ENCODE data around the gene LIPG.
"Not testable (repeated sequence)": the region's sequence is repeated elsewhere in the genome, so short reads cannot be mapped to it uniquely, and the experiment has no call there.

Gene LIPG

DNA sequence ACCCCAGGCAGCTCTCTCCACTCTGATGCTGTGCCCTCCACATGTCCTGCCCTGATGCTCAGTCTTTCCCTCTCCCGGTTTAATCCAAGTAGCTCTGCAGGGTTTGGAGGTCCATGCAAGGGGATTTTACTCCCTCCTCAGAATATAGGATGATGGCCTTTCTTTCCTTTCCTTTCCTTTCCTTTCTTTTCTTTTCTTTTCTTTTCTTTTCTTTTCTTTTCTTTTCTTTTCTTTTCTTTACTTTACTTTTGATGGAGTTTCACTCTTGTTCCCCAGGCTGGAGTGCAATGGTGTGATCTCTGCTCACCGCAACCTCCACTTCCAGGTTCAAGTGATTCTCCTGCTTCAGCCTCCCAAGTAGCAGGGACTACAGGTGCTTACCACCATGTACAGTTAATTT lies 17.7 kb downstream of the LIPG start:
- not testable (repeated sequence) for DNase-seq

DNA sequence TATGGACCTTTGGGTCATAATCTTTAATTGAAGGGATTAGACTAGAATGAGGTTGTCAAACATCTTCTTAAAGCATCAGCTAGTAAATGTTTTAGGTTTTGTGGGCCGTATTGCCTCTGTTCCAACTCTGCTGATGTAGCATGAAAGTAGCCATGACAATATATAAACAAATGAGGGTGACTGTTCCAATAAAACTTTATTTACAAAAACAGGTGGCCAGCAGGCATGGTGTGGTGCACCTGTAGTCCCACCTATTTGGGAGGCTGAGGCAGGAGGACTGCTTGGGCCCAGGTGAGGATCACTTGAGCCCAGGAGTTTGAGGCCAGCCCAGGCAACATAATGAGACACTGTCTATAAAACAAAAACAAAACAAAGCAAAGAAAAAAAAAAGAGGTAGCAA lies 18.4 kb downstream of the LIPG start:
- DNase-seq = no peak

DNA sequence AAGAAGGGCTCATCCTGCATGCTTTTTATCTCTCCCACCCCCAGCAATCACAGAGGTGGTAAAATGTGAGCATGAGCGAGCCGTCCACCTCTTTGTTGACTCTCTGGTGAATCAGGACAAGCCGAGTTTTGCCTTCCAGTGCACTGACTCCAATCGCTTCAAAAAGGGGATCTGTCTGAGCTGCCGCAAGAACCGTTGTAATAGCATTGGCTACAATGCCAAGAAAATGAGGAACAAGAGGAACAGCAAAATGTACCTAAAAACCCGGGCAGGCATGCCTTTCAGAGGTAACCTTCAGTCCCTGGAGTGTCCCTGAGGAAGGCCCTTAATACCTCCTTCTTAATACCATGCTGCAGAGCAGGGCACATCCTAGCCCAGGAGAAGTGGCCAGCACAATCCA lies 19.5 kb downstream of the LIPG start:
- no peak for DNase-seq

DNA sequence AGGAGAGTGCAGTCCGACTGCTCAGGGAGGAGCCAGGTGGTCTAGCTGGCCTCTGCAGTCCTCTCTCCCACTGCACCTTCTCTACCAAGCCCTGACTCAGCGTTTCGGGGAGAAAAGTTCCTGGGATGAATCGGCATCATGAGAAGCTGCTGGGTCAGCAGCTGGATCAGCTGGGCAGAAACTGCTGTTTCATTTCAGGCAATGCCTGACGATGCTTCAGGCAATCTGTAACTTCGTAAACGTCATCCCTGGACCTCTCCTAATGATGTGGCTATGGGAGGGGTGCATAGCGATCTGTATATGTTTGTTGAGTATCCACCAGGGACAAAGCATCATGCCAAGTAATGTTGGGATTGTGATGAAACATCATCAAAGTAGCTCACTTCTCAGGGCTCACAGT lies 20.7 kb downstream of the LIPG start:
- DNase-seq = no peak

DNA sequence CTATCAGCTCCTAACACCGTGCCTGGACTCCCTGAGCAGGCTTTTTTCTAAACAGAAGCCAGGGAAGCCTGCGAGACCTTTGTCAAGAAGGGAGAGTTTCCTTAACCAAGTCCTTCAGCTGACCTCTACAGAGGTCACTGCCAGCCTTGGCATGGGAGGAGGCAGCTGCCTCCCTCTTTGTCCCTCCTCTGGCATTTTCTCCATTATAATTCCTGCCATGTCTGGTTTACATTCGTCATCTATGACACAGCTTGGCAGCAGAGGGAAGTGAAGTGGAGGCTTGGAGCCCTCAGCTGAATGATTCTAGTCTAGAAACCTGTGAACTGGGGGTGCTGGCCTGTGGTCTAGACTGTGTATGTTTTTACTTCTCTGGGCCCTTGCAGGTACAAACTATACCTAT lies 22.5 kb downstream of the LIPG start:
- no peak for DNase-seq

DNA sequence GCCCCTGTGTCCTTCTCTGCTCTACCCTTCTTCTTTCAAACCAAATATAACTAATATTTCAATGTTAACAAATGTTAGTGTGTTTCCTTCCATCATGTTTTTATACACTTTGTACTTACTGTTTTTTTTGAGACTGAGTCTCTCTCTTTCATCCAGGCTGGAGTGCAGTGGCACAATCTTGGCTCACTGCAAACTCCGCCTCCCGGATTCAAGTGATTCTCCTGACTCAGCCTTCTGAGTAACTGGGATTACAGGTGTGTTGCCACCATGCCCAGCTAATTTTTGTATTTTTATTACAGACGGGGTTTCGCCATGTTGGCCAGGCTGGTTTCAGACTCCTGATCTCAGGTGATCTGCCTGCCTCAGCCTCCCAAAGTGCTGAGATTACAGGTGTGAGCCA lies 23.1 kb downstream of the LIPG start:
- DNase-seq = not testable (repeated sequence)

DNA sequence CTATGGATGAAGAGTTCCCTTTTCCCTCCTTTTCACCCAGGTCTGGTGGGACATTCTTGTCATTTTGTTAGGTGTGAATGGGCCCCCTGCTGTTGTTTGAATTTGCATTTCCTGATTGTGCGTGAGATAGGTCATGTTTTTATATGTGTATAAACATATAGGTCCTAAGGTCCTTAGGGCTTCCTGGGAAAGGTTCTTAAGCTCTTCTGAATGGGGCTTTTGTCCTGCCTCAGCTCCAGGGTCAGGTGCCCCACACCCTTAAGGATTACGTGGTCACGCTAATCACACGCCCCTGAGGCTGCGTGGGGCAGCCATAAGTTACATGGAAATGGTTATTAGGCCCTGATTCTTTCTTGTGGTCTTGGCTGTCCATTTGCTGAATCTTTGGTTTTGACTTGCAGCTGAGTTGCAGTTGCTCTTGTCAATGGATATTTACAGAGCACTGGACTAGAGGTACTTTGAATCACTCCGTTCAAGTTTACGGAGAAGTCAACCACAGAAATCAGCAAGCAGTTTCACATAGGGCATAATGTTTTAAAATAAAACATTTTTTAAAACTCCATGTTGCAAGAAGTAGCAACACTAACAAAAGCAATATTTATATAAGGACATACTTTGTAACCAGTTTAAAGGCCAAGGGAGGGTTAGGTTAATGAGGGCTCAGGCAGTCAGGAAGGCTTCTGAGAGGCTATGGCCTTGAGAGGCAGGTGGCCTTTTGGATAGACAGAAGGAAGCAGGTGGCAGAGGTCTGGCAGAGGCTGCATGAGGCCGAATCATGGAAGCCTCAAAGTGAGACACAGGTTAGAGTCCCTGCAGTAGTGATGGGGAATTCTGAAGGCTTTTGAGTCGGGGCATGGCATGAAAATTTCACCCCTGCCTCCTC lies 24.2 kb downstream of the LIPG start:
- no peak for DNase-seq

DNA sequence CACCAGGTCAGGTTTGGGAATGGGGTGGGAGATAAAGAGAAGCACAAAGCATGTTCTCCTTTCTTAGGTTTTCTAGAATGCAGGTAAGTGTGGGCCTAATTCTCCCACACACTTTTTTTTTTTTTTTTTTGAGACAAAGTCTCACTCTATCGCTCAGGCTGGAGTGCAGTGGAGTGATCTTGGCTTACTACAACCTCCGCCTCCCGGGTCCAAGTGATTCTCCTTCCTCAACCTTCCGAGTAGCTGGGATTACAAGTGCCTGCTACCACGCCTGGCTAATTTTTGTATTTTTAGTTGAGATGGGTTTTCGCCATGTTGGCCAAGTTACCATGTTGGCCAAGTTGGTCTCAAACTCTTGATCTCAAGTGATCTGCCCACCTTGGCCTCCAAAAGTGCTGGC lies 26.3 kb downstream of the LIPG start:
- no peak for DNase-seq

DNA sequence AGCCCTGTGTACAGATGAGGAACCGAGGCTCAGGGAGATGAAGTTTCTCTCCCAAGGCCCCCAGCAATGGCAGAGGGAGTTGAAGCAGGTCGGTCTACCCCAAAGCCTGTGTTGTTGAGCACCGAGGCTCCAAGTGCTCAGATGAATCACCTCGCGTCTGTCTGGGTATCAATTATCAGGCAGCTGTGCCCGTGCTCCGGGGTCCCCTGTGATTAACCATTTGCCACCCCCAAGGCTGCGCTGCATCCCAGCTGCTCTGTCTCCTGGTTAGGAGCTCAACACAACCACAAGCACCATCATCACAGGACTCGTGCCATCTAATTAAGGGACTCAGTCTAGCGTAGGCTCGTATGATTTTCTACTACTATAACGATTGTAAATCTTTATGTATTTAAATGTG lies 27.1 kb downstream of the LIPG start:
- DNase-seq = no peak

DNA sequence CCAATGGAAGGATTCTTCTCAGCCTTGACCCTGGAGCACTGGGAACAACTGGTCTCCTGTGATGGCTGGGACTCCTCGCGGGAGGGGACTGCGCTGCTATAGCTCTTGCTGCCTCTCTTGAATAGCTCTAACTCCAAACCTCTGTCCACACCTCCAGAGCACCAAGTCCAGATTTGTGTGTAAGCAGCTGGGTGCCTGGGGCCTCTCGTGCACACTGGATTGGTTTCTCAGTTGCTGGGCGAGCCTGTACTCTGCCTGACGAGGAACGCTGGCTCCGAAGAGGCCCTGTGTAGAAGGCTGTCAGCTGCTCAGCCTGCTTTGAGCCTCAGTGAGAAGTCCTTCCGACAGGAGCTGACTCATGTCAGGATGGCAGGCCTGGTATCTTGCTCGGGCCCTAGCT lies 28.8 kb downstream of the LIPG start:
- no peak for DNase-seq

DNA sequence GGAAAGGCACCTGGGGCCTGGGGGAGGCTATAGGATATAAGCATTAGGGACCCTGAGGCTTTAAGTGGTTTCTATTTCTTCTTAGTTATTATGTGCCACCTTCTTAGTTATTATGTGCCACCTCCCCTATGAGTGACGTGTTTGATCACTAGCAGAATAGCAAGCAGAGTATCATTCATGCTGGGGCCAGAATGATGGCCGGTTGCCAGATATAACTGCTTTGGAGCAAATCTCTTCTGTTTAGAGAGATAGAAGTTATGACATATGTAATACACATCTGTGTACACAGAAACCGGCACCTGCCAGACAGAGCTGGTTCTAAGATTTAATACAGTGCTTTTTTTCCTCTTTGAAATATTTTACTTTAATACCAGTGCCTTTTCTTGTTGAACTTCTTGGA lies 29.4 kb downstream of the LIPG start:
- DNase-seq = no peak

DNA sequence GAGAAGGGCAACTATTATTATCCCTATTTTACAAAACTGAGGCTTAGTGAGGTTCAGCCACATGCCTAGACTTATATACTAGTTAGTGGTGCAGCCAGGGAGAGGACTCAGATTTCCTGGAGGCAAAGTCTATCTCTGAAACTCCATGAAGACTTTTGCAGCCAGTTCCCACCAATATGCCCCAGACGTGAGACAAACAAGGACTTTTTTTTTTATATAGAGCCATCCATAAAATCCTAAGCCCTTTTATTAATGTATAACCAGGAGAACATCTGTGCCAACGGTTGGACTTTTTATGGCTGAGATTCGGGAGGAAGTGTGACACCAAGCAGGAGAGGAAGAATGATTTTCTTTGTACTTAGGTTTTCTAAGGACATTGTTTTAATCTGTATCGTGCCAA lies 29.9 kb downstream of the LIPG start:
- DNase-seq = no peak

DNA sequence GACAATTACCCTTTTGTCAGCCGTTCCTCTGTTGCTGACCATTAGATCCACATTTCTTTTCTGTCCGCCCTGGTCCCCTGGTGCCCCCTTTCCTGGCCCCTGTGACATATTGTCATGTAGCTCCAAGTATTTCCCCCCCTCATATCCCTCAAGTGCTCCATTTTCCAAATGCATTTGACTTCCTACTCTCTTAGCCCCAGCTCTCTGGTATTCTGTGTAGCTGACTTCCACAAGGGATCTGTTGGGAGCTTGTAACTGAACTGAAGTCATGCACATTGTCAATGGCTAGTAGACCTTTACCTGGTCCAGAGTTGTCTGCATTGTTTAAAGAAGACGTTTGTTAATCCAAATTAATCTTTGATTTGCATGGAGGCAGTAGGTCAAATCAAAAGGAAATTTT lies 34.8 kb downstream of the LIPG start:
- no peak for DNase-seq

DNA sequence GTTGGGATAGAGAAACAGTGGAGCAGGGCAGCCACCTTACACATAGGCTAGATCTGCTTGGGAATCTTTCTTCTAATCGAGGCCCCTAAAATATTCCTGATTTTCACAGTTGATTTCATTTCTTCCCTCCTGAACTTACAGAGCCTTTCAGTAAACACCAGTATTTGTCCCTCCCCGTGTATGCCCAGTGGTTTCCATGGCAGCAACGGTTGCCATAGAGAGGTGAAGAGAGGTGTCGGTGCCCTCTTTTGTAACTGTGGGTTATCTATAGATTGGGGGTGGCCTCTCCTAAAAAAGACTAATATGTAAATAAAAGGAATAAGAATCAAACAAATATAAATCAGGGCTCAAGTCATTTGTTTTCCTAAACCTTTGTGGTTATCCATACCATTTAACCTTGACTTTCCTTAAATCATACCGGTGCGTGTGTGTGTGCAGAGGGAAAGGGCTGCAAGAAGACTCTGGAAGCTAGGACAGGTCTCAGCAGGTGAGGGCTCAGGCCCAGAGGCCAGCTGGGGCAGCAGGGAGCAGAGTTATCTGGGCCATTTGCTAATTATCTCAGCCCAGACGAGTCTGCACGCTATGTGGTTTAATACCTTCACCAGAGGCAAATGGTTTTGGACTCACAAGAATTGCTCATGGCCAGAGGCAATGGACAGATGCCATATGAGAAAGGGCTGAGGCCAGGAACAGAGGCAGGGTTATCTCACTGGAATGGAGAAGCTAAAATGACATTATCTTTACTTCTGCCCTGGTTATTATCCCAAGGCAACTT lies 35.5 kb downstream of the LIPG start:
- DNase-seq = no peak

DNA sequence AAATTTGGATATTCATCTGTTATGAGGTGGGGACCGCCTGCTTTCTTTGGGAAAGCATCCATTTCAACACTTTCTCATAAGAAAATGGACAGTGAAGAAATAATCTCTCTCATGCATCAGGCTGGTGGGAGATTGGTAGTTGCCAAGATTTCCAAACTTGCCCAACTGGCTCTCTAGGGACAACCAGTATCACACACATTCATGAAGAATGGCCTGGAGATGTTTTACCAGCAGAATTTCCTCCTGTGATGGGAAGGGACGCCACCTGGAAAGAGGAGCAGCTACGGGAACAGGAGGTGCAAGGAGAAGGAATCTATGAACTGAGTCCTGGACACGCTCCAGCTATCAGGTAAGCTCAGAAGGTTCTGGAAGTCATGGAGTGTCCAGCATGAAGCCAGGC lies 39.4 kb downstream of the LIPG start:
- DNase-seq = no peak

DNA sequence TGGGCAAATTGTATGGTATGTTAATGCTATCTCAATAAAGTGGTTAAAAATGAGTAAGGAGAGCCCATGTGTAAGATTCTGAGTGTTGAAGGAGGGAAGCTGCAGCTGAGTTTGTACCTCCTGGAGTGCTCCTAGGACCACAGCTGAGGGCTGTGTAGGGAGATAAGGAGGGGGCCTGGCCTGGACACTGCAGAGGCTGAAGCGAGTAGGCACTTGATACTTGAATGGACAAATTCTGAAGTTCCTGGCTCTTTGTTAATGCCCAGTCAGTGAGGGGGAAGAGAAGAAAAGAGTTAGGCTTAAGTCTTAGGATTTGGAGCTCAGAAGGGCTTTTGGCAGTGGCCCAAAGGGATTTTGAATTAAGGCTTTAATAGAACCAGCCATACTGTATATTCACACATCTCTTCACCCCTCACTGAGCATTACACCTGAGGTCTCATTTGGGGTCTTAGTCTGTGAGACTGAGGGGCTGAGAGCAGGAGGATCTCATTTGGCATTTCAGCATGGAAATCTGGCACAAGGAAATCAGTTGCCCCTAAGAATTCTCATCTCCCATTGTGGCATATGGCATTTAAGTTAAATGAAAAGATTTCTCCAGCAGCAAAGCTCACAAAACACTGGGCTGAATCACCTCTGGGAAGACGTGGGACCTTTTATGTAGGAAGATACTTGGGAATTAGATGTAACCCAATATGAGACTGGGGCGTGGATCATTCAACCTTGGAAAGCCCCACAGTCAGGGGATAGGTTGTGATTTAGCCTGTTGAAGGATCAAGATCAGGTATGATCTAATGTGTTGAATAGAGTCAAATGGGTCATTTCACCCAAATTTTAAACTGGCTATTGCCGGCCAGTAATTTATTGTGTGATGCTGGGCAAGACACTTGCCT lies 46.8 kb downstream of the LIPG start:
- DNase-seq = no peak

DNA sequence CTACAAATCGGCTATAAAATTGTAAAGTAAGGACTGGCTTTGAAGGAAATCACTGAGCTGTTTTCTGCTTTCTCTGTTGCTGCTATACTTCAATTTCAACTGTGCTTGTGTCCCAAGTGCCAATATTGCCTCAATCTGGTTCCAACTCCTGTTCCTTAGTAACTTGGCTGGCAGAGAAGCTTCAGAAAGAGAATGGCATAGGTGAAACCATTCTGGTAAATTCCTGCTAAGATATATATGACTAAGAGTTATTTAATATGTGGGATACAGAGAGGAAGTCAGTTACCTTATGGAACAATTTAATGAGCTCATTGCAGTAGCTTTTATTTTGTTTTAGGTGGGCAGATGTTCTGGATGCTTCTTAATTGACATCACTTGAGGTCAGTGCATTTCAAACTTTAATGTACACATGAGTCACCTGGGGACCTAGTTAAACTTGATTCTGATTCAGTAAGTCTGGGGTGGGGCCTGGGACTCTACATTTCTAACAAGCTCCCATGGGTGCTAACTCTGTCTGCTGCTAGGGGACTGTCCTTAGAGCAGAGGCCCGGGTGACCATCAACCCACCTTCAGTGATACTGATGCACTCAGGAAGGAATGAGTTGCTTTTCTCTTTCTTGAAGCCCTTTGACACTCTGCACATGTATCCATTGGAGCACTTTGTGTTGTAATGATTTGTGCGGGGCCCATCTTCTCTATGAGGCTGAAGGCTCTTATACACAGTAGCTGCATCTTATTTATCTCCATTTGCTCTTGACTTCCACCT lies 47.6 kb downstream of the LIPG start:
- no peak for DNase-seq

DNA sequence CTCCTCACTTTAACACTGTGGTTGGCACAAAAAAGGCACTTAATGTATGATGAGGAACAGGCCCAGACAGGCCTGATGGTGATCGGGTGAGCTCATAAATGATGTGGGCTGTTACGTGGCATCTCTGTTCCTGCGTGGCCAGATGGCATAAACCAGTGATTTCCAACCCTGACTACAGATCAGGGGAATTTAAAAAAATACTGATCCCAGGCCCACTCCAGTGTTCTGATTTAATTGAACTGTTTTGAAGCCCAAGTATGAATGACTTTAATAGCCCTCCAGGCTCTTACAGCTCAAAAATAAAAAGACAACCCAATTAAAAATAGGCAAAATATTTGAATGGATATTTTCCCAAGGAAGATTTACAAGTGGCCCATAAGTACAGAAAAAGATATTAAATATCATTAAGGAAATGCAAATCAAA lies 48.2 kb downstream of the LIPG start:
- no peak for DNase-seq

DNA sequence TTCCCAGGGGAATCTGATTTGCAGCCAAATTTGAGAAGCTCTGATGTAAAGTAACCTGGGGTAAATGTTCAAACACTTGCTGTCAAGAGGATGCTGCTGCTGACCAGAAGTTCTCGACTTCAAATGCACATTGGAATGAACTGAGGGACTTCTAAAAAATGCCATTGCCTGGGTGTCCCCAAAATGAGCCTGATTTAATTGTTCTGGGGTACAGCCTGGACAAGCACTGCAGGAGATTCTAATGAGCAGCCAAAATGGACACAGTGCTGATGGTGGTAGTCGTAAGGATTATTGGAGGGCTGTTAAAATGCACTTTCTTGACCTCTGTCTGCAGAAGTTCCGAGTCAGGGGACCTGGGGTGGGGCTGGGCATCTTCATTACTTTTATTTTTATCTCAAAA lies 49.5 kb downstream of the LIPG start:
- no peak for DNase-seq

DNA sequence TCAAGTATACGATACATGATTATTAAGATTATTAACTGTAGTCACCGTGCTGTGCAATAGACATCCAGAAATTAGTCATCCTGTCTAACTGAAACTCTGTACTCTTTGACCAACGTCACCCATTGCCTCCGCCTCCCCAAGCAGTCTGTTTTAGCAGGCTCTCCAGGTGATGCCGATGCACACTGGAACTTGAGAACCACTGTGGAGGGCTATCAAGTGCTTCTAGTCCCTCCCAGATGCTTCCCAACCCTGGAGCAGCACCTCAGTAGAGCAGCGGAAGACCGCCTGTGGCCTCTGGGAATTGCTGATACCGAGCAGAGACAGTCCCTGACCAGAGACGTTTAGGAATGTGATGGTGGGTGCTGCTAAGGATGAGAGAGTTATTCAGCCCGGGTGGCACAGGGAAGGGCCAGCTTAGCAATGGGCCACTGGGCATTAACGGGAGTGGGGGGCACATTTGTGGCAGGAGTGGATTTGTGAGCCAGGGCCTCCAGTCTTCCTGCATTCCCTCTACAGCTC lies 50.7 kb downstream of the LIPG start:
- DNase-seq = no peak

DNA sequence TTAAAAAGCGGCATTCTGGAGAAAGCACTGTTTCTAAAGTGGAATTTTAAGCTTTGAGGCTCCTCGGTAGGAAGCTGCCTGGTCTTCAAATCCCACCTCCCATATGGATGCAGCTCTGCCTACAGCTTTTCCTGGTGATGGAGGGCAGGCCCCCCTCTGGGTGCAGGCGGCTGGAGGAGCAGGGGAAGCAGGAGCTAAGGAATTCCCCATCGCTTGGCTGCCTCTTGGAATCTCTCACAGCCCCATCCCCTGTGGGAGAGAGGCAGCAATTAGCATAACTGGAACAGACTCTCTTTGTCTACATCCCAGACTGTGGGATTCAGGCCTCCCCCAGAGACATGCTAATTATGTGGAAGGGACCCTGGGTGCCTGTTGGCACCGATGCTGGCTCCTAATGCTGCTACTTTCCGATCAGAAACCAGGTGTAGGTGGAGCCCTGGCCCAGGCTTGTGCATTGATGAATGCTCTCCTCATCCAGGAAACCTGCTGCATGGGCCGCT lies 51.3 kb downstream of the LIPG start:
- DNase-seq = no peak

DNA sequence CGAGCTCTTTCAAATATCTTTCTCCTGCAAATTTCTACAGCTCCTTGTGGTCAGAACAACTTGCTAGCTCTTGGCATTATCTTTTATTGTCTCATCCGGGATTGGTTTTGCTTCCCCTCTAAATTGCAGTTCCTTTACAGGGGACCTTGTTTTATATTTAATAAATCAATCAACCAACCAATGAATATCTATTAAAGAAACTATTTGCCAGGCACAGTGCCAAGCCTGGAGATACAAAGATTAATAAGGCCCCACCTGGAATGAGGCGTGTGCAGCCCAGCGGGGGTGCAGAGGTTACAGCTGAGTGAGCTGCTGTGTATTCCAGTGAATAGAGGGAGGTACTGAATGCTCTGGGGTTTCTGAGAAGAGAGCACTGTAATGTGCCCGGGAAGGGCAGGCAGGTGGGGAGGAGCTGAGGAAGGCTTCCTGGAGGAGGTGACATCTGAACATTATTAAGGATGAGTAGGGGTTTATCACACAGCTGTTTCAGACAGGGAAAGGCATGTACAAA lies 51.8 kb downstream of the LIPG start:
- DNase-seq = no peak

Data from activated CD4-positive, alpha-beta T cell treated with anti-CD3 and anti-CD28 coated beads for 48 hours (primary cell).